ENCODE measurements around the gene PXMP2.

DNA sequence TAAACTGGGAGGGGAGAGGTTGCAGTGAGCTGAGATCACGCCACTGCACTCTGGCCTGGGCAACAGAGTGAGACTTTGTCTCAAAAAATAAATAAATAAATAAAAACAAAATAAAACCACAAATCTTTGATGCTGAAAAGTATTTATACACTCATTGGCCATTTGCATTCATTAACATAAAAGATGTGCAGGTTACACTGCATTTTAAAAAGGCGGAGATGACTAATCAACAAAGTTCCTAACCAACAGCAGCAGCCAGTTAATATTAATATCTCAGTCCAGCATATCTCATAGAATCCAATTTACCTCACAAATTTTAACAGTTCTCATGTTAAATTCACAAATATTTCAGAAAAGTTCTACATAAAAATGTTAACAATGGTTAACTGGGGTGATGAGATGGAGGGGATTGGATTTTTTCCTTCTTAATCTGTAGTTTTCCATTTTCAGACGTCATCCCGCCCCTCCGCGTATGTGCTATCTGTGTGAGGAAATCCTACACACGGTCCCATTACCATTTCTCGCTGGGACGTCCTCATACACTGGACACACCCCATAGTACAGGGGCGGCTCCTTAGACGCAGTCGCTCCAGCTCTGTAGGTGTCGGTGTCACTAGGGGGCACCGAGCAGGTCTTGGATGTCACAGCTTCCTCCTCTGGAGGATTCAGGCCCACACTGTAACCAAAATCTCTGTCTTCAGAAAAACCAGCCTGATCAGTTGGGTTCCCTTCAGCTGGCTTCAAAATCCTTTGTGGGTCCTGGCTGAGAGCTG is 67.0 kb downstream of the PXMP2 start:
- TF ChIP-seq GATA2 (IDR thresholded peaks at IDR 0.05; ENCODE audit: low read depth, low read length) (no peak), GATA3 (IDR thresholded peaks at IDR 0.05; ENCODE audit: low read depth, low read length) (no peak)
